HG03457 (cell line): Measurements from ENCODE around the gene IDH2.
"Not testable (repeated sequence)": the region's sequence is repeated elsewhere in the genome, so short reads cannot be mapped to it uniquely, and the experiment has no call there.

Source experiments
- ATAC-seq: cut with Tn5 transposase; IDR thresholded peaks from one replicate; pipeline ENCODE4 v1.9.1; 2021; ENCODE audit warnings: moderate number of reproducible peaks; ENCODE audit not compliant: unreplicated experiment

IDH2 gene

DNA sequence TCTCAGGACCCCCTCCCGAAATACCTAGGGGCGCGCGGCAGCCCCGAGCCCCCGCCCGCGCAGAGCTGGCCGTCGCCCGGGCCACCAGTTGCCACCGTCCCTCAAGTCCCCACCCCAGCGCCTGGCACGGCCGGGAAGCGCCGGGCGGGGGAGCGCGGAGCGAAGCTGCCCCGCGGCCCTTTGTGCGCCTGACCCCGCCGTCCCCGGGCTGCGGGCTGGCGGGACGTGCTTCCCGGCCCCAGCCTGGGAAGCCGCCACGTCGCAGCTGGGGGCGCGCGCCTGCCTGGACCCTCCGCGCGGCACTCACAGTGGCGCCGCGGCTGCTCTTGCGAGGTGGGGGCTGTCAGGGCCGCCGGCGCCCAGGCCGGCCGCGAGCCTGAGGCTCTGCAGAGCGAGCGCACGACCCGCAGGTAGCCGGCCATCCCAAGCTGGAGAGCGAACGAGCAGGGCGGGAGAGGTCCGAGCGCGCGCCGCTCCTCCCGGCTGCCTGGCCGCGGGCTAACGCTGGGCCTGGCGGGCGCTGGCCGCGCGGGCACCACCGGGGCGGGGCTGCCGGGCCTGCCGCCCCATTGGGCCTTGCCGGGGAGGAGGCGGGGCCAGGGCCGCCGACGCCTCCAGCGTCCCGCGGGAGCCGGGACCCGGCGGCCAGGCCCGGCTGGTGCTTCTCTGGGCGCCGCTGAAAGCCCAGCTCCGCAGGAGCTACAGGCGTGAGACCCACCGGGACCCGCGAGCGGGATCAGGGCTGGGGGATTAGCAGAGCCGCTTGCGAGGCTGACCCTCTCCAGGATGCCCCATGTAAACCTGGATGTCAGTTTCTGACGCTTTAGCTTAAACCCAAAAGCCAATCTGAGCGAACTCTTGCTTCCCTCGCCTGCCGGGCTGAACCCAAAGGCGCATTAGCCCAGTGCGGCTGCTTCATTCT, at the start of gene IDH2:
Gene IDH2 (minus strand): TSS at position 500 of the 922 bp plus-strand sequence. CDS start 78 bp downstream, at position 422.
- peak; percentile 52 for ATAC-seq

DNA sequence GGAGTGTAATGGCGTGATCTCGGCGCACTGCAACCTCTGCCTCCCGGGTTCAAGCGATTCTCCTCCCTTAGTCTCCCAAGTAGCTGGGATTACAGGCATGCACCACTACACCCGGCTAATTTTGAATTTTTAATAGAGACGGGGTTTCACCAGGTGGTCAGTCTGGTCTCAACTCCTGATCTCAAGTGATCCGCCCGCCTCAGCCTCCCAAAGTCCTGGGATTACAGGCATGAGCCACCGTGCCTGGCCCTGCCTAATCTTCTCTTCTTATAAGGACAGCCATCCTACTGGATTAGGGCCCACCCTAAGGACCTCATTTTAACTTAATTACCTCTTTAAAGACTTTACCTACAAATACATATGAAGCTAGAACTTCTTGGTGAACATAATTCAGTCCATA, 48.3 kb upstream of the IDH2 start:
- ATAC-seq, result not testable (repeated sequence)

DNA sequence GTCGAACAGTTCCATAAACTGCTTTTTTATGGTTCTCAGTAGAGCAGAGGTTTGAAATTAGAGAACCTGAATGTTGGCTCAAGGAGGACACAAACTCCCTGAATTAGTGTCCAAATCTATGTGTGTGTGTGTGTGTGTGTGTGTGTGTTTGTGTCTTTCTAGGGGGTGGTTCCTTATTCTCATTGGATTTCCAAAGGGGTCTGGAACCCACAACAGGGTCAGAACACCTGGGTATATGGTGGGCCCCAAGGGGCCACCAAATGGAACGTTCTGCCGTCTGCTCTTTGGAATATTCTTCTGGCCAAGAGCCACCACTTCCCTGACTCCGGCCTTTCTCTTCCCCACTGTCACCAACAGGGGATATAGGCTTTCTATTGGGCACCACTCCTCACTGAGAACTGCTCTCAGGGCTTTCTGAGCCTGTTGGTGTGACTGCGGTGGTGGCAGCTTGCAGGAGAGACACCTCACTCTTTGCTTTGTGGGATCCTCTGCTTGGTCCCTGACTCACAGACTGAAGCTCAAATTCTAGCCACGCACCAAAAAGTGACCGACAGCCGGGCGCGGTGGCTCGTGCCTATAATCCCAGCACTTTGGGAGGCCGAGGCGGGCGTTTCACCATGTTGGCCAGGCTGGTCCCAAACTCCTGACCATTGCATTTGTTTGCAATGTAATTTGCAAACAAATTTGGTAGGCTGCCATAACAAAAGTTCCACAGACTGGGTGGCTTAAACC, 47.5 kb upstream of the IDH2 start:
- ATAC-seq, result no peak

DNA sequence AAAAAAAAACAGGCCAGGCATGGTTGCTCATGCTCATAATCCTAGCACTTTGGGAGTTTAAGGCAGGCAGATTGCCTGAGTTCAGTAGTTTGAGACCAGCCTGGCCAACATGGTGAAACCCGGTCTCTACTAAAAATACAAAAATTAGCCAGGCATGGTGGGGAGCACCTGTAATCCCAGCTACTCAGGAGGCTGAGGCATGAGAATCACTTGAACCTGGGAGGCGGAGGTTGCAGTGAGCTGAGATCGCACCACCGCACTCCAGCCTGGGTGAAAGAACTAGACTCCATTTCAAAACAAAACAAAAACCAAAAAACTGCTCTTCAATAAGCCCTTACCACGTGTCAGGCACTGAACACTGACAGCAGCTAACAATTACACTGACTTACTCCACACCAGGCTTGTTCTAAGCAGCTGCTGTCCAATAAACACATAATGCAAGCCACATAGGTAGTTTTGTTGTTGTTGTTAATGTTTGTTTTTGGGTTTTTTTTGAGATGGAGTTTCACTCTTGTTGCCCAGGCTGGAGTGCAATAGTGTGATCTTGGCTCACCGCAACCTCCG, 44.0 kb upstream of the IDH2 start:
- not testable (repeated sequence) for ATAC-seq

DNA sequence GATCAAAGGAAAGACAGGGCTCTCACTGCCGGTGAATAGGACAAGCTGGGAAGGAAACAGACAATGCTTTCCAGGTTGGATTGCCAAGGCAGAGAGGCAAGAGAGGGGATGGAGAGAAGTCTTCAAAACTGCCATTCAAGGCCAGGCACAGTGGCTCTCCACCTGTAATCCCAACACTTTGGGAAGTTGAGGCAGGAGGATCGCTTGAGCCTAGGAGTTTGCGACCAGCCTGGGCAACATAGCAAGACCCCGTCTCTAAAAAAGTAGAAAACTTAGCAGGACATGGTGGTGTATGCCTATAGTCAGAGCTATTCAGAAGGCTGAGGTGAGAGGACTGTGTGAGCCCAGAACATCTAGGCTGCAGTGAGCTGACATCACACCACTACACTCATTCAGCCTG, 43.5 kb upstream of the IDH2 start:
- ATAC-seq, result no peak

DNA sequence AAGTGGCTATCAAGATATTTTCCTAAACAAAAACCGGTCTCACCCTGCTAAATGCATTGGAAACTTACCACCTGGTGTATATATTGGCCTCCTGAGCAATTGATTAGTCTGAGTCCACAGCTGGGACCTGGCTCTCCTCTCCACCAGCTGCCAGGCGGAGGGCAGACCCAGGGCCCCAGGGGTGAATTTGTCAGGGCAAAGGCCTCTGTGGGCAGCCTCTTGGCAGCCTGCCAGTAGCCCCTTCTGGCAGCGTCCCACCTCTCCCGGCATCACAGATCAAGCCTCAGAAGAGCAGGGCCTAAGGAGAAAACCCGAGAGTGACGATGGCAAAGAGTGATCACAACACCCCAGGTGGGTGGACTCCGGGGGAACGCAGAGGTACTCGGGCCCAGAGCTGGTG, 43.0 kb upstream of the IDH2 start:
- ATAC-seq, result no peak

DNA sequence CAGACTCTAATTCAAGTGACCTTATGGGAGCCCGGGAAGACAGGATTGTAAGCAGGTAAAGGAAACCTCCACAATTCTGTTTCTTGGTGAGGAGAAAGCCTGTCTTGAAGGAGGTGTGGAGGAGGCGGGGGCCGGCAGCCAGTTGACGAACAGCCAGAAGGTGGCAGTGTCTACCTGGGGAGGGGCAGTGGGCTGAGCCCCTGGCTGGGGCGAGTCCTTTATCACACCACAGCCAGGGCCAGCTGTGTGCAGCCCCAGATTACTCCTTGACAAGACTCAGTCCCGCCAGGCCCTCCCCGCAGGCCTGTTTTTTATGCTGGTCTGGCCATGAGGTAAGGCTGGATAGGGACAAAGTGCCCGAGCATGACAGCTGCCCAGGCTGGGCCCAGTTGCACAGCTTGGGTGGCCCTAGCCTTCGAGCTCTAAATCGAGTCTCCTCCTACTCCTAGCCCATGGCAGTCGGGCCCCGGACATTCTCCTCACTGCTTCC, 40.9 kb upstream of the IDH2 start:
- ATAC-seq, result no peak

DNA sequence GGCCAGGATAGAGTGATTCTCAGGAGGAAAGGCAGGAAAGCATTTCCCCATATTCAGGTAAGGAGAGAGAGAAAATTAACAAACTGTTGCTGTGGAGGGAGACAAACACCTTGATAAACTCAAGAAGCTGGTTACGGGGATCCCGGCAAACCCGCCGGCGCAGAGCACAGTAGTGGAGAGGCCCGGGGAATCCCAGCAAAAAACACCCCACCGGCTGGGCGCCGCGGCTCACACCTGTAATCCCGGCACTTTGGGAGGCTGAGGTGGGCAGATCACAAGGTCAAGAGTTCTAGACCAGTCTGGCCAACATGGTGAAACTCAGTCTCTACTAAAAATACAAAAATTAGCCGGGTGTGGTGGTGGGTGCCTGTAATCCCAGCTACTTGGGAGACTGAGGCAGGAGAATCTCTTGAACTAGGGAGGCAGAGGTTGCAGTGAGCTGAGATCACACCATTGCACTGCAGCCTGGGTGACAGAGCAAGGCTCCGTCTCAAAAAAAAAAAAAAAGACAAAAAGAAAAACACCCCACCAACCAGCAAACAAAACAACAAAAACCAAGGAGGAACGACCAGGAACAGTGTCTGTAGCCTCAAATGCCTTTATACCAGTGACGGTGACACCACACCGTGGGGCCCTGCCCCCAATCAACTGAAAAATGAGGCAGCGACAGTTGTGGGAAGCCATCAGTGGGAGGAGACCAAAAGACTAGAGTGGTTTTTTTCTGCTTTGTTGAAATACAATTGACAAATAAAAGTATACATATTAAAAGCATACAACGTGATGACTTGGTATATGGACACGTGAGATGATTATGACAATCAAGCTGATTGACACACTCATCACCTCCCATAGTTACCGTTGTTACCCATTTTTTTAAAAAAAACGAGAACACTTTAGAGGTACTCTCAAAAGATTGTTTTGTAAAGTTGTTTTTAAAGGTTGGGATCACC, 40.2 kb upstream of the IDH2 start:
- no peak for ATAC-seq

DNA sequence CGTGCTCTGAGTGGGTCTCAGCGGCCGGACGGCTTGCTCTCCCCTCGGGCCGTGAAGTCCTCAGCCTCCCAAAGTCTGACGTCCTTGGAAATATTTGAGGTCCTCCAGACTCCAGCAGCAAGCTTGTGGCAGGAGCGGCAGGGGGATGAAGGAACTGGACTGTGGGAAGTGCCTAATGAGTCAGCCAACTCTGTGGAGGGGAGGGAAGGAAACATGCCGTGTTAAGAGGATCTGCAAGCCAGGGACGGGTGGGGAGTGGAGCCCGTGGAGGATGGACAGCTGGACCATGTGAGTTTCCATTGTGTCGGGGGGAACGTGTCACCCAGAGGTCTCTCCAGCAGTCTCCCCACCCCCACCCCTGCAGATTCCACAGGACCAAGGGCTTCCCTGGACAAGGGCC, 39.4 kb upstream of the IDH2 start:
- no peak for ATAC-seq

DNA sequence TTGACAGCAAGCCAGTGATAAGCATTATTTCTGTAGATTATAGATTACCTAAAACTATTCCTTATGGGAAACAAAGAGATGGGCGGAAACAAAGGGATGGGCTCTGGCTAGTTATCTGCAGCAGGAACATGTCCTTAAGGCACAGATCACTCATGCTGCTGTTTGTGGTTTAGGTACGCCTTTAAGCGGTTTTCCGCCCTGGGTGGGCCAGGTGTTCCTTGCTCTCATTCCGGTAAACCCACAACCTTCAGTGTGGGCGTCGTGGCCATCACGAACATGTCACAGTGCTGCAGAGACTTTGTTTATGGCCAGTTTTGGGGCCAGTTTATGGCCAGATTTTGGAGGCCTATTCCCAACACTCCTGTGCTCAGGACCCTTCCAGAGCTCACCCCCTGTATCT, 37.3 kb upstream of the IDH2 start:
- ATAC-seq, result not testable (repeated sequence)

DNA sequence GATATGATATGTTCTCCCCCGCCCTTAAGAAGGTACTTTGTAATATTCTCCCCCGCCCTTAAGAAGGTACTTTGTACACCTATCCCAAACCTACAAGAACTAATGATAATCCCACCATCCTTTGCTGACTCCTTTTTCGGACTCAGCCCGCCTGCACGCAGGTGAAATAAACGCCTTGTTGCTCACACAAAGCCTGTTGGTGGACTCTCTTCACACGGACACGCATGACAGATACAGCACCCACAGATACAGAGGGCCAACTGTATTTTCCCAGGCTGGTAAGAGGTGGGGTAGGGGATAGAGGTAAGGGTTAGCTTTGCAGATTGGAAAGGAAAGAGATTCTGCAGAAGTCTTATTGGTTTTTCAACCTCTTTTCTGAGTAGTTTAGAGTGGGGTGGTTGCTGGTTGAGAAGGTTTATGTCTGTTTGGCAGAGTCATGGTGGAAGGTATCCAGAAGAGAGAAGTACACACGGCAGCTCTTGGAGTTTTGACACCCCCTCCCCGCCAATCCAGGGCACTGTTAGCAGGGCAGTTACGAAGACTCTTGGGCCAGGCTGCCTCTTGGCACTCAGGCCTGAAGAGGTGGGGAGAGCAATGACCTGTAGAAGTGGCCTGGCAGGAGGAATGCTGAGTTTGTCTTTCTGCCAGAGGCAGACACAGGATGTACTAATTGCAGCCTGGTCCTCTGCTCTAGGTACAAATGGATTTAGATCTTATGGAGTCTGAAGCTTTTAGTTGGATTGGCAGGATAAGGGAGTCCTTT, 36.0 kb upstream of the IDH2 start:
- no peak for ATAC-seq

DNA sequence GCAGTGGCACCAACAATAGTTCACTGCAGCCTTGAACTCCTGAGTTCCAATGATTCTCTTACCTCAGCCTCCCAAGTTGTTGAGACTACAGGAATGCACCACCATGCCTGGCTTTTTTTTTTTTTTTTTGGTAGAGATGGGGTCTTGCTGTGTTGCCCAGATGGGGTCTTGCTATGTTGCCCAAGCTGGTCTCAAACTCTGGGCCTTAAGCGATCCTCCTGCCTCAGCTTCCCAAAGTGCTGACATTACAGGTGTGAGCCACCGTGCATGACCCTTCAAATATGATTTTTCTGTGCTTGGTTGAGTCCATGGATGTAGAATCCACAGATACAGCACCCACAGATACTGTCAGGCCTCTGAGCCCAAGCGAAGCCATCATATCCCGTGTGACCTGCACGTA, 30.2 kb upstream of the IDH2 start:
- no peak for ATAC-seq

DNA sequence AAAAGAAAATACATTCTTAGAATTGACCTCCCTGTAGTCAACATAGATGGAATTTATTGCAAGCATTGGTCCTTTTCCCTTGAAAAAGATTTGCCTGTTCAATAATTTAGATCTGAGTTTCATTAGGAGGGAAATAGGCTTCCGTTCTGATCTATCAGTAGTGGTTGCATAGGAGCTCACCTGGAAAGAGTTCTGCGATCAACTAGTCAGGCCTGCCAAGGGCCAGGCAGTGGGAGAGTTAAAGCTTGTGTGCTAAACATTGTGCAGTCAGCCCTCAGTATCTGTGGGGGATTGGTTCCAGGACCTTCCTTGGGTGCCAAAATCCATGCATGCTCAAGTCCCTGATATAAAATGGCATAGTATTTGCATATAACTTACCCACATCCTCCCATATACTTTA, 29.6 kb upstream of the IDH2 start:
- no peak for ATAC-seq

DNA sequence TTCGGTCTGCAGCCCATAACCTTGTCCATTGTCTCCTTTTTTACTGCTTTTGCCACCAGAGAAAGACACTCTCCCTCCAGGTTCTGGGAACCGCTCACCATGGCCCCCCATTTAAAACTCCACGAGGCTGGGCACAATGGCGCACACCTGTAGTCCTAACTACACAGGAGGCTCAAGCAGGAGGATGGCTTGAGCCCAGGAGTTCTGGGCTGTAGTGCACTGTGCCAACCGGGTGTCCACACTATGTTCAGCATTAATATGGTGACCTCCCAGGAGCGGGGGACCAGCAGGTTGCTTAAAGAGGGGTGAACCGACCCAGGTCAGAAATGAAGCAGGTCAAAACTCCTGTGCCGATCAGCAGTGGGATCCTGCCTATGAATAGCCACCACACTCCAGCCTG, 28.0 kb upstream of the IDH2 start:
- no peak for ATAC-seq

DNA sequence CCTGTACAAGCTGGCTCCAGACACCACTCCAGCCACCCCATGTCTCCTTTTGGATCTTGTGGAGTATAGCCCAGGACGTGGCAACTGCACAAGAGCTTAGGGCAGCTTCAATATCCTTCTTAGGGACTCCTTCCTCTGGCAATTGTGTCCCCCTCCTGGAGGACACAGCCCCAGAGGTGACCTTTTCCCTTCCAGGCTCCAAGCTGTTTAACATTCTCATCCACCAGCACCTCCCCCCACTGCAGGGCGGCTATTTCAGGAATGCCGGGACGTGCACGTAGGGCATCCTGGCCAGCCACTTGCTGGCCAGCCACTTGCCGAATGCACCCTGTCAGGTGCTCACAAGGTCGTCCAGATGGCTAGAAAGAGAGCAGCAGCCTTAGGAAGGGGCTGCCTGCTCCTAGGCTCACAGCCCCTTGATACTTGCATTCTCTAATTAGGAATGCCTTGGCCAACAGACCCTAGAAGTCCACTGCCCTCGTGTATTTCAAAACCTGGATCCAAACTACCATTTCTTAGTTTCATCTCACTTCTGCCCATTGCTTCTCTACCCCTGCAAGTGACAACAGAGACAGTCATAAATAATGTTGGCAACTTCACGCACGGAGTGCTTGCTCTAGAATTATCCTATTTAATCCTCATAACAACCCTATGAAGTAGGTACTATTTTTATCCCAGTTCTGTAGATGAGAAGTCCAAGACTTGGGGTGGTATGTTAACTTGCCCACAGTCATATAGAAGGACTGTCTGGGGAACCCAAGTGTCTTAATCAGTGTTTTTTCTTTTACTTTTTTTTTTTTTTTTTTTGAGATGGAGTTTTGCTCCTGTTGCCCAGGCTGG, 24.5 kb upstream of the IDH2 start:
- ATAC-seq, result no peak

DNA sequence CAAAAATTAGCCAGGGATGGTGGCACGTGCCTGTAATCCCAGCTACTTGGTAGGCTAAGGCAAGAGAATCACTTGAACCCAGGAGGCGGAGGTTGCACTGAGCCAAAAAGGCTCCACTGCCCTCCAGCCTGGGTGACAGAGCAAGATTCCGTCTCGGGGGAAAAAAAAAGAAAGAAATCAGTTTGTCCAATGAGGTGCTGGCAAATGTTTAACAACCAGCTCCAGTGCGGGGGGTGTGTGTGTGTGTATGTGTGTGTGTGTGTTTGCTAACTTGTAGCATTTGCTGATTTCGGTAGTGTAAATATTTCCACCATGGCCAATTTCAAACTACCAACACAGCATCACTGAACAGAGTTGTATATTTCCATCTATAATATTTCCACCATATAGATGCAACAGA, 23.8 kb upstream of the IDH2 start:
- no peak for ATAC-seq

DNA sequence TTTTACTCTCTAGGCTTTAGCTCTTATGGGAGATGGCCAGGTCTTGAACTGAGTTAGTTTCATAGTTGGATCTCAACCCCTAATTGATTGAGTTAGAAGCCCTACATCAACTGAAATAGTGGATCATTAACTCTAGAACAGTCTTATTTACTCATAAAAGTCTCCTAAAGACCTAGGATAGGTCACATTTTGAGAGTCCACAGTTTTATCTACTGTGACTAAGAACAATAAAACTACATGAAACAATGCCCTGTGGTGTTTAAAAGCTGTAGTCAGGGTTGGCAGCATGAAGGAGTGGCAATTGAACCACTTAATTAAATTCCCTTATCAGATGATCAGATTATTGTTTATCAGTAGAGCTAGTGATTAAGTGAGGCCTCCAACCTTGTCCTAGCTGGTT, 22.2 kb upstream of the IDH2 start:
- ATAC-seq, result no peak

DNA sequence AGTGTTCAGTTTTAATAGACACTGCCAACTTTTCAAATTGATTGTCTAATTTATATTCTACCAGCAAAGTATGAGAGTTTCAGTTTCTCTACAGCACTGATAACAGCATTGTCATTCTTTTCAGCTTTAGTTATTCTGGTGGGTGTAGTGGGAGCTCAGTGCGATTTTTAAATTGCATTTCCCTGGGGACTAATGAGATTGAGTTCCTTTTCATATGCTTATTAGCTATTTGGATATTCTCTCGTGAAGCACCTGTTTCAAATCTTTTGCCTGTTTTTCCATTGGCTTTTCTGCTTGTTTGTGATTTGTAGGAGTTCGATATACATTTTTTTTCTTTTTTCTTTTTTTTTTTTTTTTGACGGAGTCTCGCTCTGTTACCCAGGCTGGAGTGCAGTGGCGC, 18.8 kb upstream of the IDH2 start:
- ATAC-seq, result no peak

DNA sequence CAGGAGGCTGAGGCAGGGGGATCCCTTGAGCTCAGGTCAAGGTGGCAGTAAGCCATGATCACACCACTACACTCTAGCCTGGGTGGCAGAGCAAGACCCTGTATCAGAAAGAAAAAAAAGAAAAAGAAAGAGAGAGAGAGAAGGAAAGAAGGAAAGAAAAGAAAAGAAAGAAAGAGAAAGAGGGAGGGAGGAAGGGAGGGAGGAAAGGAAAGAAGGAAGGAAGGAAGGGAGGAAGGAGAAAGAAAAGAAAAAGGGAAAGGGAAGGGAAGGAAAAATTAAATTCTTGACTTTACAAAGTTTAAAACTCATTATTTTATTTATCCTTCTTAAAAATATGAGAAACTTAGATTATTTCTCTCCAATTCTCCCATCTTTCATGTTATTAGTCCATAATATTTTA, 17.1 kb upstream of the IDH2 start:
- ATAC-seq, result no peak
